NCI-H446 (cell line): ENCODE data around the gene NFIA.
A peak's percentile ranks its signal among the peaks of the same experiment; 100 is the strongest.
"Not testable (repeated sequence)": the region's sequence is repeated elsewhere in the genome, so short reads cannot be mapped to it uniquely, and the experiment has no call there.

Experiments used
- DNase-seq, 2 experiments: peaks; one replicate each; lab custom pipeline; 2025; lab: John Stamatoyannopoulos, UW

The NFIA gene

GRCh38 chr1:61102041-61102440 is 19.7 kb downstream of the NFIA start:
- DNase-seq, result no peak

- no peak for DNase-seq
Observed at GRCh38 chr1:61102621-61103020, 20.3 kb downstream of the NFIA start.

- no peak for DNase-seq
Observed at GRCh38 chr1:61104220-61104671, 21.9 kb downstream of the NFIA start.

GRCh38 chr1:61107638-61108037 is 25.3 kb downstream of the NFIA start:
- no peak for DNase-seq

GRCh38 chr1:61109158-61109557 is 26.8 kb downstream of the NFIA start:
- DNase-seq, result peak in 1 of 2 experiments; percentile 9

GRCh38 chr1:61109910-61110309 is 27.5 kb downstream of the NFIA start:
- DNase-seq, result no peak

GRCh38 chr1:61110554-61110953 is 28.2 kb downstream of the NFIA start:
- peak in 1 of 2 experiments; percentile 7 for DNase-seq

- no peak for DNase-seq
Observed at GRCh38 chr1:61111084-61112004, 29.0 kb downstream of the NFIA start.

GRCh38 chr1:61114178-61114870 is 32.0 kb downstream of the NFIA start:
- no peak for DNase-seq

- no peak for DNase-seq
Observed at GRCh38 chr1:61115436-61115835, 33.1 kb downstream of the NFIA start.

GRCh38 chr1:61116421-61116820 is 34.1 kb downstream of the NFIA start:
- DNase-seq, result no peak

- DNase-seq, result no peak
Observed at GRCh38 chr1:61117283-61117682, 34.9 kb downstream of the NFIA start.

- DNase-seq, result no peak
Observed at GRCh38 chr1:61119085-61119484, 36.7 kb downstream of the NFIA start.

GRCh38 chr1:61120246-61120840 is 38.0 kb downstream of the NFIA start:
- no peak for DNase-seq

- no peak for DNase-seq
Observed at GRCh38 chr1:61120998-61121397, 38.6 kb downstream of the NFIA start.

GRCh38 chr1:61121631-61122030 is 39.3 kb downstream of the NFIA start:
- DNase-seq, result no peak

- no peak for DNase-seq
Observed at GRCh38 chr1:61122389-61122788, 40.0 kb downstream of the NFIA start.

GRCh38 chr1:61123326-61123725 is 41.0 kb downstream of the NFIA start:
- DNase-seq, result peak in 1 of 2 experiments; percentile 36

- DNase-seq, result no peak
Observed at GRCh38 chr1:61124078-61124477, 41.7 kb downstream of the NFIA start.

- peak in 1 of 2 experiments; percentile 27 for DNase-seq
Observed at GRCh38 chr1:61124696-61125095, 42.3 kb downstream of the NFIA start.

GRCh38 chr1:61125263-61125662 is 42.9 kb downstream of the NFIA start:
- DNase-seq, result no peak

GRCh38 chr1:61125895-61126294 is 43.5 kb downstream of the NFIA start:
- DNase-seq, result no peak

GRCh38 chr1:61126843-61127242 is 44.5 kb downstream of the NFIA start:
- DNase-seq, result not testable (repeated sequence)
